T-helper 22 cell (primary cell): ENCODE data around the gene PRR30.
"Not testable (repeated sequence)": the region's sequence is repeated elsewhere in the genome, so short reads cannot be mapped to it uniquely, and the experiment has no call there.

Experiments used
- DNase-seq: peaks from one replicate; pipeline ENCODE4 v3.0.0-alpha.2; 2020; ENCODE audit warnings: low read depth

Gene PRR30

DNA sequence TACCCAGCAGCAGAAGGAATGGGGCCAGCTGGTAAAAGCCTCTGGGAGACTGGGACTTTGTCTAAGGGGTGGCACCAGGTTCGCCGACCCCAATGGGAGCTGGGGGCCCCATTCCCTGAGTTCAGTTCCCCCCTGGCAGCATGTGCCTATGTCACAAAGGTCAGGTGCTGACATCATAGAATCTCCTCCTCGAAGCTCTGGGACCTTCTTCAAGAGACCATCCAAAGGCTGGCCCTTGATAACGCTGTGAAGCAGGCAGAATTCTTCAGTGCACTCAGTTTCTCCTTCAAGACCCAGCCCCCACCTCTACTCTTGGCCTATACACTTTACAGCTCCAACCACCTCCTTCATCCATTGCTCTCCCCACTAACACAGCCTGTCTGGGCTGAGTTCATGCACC, at the start of gene PRR30:
TSS of gene PRR30 (minus strand) at position 101 of the 400 bp plus-strand sequence. CDS start 1,081 bp downstream, outside the sequence.
- DNase-seq = no peak

DNA sequence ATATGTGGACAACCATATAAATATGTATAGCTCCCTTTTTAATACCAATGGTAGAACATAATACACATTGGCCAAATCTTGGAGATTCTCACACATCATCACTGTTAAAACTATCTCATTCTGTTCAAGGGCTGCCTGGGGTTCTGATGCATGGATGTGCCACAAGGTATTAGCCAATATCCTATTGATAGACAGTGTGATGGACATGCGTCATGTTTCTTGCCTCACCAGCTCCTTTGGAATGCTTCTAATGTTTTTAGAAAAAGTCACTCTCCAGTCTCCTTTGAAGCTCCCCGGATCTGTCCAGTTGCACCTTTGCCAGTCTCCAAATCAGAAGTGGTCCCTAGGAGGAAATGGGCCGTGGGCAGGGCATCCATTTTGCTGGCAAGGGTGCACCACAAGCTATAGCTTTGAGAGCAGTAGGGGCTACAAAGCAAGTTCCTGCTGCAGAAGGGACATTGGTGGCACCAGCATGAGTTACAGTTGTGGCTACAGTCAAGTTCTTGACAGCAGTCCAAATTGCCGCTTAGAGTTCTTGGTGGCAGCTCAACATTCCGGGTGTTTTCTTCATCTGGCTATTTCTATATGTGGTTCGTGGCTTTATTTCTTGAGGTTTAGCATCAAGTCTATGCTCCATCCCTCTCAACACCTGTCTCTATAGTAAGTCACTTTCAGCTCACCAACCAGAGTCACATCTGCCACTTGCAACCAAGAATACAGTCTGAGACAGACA, 47.6 kb upstream of the PRR30 start:
- no peak for DNase-seq

DNA sequence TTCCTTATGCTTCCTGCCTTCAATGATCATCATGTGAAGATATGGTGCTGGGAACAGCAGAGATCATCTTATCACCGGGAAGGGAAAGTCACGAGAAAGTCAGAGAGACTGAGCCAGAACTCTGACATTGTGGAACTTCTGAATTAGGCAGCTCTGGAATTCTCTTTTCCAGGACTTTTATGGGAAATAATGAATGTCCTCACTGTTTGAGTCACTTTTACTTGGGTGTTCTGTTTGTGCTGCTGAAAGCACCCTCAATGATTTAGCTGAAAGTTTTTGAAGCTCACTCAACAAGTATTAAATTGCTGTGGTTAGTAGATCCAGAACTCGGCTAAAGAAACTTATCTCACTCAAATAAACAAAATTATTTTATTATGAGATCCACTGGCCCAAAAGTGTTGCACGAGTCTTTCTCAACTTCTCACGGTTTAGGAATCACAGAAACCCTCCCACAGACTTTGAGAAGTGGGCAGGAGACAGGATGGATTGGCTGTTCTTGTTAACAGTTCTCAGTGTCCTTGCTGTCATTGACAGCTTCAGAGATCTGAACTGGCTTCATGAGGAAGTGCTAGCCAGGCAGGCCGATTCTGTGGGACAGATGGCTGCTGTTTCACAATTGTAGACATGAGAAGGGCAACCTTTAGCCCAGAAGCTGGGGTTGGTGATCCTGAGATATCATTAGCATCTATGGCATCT, 46.3 kb upstream of the PRR30 start:
- no peak for DNase-seq

DNA sequence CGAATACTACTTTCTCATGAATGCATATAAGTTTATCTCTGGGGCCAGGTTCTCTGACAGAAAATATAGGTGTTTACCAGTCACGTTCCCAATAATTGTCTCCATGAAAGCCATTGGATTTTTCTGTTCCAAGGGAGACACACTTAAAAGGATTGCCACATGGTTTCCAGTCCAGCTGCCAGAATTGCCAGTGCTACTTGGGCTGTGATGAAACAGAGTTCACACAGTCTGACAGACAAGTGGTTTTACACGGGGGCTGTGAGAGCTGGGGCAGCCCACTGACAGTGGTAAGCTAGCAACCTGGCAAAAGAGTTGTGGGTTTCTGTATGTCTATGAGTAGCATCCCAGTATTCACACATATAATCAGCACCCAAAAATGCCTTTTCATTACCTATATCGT, 44.9 kb upstream of the PRR30 start:
- no peak for DNase-seq

DNA sequence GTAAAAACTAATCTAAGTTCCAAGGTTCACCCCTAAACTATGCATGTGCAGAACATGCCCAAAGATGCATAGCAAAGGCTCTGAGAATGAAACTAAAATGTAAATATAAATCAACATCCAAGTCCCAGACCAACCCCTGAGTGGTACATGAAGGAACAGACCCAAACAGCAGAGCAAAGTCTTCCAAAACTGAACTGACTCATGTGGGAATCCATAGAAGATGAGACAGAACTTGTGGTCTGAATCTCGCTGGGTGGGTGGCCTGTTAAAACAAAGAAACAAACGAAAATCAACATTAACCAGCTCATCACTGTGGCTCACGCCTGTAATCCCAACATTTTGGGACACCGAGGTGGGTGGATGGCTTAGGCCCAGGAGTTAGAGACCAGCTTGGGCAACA, 43.1 kb upstream of the PRR30 start:
- DNase-seq = no peak

DNA sequence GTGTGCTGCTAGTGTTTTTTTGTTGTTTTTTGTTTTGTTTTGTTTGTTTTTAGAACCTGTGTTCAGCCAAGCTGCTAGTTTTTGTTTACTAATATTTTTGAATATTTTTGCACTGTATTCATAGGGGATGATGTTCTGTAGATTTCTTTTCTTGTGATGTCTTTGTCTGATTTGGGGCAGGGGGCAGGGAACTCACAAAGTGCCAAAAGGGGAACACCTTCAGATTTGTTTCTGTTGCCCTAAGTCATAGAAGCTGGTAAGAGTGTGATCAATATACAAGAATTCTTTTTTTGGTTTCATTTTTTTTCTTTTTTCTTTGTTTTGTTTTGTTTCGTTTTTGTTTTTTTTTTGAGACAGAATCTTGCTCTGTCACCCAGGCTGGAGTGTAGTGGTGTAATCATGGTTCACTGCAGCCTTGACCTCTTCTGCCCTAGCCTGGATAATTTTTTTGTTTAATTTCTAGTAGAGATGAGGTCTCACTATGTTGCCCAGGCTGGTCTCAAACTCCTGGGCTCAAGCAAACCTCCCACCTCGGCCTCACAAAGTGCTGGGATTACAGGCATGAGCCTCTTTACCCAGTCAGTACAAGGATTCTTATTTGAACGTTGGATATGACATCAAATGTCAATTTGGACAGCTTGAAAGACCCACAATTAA, 40.3 kb upstream of the PRR30 start:
- no peak for DNase-seq

DNA sequence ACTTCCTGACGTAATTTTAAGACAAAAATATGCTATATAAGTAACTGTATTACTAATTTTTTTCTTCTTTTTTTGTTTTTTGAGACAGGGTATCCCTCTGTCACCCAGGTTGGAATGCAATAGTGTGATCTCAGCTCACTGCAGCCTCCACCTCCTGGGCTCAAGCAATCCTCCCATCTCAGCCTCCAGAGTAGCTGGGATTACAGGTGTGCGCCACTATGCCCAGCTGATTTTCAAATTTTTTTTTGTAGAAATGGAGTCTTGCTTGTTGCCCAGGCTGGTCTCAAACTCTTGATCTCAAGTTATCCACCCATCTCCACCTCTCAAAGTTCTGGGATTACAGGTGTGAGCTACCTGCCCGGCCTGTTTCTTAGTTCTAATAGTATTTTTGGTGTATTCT, 39.3 kb upstream of the PRR30 start:
- no peak for DNase-seq

DNA sequence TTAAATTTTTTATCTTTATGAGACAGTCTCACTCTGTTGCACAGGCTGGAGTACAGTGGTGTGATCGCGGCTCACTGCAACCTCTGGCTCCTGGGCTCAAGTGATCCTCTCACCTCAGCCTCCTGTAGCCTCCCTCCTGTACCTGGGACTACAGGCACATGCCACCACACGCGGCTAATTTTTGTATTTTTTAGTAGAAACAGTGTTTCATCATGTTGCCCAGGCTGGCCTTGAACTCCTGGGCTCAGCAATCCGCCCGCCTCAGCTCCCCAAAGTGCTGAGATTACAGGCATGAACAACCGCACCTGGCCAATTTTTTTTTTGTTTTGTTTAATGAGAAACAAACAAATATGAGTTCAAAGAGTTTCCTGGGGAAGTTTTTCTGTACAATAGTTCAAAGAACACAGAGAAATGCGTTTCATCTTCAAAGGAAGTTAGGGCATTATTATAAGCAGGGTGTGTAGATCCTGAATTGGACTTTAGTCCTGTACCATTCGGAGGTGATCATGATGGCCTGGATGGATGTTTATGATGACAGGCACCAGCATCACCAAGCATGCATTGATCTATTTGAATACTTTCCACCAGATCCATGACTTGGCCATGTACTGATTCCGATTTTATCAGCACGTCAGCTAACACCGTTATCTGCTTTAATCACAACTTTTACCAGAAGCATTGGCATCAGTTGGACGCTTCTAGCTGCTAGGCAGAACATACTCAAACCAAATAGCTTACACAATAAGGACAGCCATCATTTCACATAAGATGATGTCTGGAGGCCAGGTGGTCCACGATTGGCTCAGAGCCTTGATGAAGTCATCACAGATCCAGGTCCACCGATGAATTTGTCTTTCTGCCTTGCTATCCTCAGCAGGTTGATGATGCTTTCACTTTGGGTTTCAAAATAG, 38.5 kb upstream of the PRR30 start:
- DNase-seq = no peak

DNA sequence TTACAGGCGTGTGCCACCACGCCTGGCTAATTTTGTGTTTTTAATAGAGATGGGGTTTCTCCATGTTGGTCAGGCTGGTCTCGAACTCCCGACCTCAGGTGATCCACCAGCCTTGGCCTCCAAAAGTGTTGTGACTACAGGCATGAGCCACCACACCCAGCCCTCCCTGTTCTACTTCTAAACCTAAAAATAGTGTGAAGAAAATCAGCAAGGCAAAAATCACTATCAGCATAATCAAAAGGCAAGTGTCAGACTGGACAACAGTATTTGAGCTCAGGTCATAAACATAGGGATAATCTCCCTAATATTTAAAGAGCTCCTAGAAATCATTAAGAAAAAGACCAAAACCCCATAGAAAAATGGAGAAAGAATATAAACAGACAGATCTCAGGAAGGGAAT, 36.6 kb upstream of the PRR30 start:
- not testable (repeated sequence) for DNase-seq

DNA sequence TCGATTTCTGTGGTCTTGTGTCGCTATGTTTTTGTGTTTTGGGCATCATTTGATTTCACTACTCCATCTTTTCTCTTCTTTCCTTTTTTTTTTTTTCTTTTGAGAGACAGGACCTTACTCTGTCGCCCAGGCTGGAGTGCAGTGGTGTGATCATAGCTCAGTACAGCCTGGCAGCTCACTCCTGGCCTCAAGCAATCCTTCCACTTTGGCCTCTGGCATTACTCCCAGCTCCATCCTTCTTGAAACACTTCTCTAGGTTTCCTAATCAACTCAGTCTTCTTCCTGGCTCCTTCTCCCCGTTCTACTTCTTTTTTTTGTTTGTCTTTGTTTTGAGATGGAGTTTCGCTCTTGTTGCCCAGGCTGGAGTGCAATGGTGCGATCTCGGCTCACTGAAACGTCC, 36.1 kb upstream of the PRR30 start:
- no peak for DNase-seq

DNA sequence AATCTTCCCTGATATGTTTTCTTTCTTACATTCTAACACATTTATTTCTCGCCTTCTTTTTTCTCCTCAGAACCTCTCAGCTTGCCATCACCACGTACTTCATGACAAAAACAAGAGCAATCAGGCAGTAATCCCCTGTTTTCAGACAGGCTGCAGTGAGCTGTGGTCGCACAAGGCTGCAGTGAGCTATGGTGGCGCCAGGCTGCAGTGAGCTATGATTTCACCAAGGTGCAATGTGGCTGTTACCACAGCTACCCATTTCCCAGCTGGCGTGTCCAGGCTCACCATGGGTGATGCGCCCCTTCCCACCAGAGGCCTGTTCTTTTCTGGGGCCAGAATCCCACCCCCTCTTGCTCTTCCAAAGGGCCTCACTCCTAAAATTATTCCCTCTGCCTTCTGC, 35.4 kb upstream of the PRR30 start:
- no peak for DNase-seq

DNA sequence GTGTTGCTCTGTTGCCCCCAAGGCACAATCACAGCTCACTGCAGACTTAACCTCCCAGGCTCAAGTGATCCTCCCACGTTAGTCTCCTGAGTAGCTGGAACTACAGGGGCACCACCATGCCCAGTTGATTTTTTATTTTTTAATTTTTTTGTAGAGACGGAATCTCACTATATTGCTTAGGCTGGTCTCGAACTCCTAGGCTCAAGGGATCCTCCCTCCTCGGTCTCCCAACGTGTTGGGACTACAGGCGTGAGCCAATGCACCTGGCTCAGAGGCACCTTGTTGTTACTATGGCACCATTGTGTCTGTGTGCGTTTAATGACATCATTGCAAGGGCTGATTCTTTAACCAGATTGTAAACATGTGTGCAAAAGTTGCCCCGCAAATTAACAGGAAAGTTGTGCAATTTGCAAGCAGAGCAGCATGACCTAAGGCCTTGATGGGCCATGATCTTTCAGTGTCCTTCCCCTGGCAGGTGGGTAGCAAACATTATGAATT, 32.2 kb upstream of the PRR30 start:
- no peak for DNase-seq

DNA sequence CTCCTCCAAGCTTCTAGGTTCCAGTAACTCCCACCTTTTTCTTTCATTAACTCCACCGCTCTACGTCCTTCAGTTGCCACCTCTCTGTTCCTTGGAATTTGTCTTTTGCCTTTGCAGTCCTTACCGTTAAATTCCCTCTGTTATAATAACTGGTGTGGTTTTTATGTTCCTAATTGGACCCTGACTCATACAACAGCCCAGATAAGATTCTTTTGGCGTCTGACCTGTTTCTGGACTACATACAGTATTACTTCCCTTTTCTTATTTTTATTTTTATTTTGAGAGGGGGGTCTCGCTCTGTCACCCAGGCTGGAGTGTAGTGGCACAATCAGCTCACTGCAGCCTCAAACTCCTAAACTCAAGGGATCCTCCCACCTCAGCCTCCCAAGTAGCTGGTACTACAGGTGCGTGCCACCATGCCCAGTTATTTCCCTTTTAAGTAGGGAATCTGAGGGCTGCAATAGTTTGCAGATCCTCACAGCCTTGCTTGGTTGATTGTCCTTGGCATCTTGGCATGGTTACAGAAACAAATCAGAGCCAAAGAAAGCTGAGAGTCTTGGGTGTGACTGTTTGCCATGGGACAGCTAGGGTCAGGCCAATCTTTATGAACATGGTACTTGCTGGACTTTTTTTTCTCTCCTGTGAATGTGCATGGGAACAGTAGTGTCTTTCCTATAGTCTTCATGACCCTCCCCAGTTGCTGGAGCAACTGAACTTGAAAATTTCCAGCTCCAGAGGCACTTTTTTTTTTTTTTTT, 31.5 kb upstream of the PRR30 start:
- DNase-seq = no peak

DNA sequence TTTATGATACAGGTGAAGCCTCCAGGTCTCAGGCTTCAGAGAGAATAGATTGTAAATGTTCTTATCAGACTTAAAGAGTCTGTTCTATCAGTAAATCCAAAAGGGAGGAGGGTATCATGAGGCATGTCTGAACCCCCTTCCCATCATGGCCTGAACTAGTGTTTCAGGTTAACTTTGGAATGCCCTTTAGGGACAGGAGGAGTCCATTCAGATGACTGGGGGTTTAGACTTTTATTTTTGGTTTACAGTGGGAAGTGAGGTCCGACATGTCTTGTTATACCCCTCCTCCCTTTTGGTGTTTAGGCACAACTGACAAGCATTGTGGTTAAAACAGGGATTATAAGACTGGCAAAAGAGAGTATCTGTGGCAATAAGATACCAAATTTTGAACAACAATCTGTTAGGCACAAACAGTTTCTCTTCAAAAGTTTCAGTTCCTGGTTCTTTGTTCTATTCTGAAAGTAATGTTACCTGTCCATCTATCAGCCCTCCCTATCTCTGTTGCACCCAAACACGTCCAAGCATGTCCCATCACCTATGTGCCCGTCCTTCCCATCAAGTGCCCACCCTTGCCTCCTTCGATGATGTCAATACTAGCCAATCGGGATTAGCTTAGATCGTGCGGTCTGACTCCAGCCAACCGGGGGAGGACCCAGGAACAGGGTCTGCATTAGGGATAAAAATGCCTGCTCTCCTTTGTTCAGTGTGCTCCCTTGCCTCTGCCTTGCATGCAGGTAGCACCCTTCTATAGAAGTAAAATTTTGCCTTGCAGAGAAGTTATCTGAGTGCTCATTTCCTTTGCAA, 26.0 kb upstream of the PRR30 start:
- no peak for DNase-seq

DNA sequence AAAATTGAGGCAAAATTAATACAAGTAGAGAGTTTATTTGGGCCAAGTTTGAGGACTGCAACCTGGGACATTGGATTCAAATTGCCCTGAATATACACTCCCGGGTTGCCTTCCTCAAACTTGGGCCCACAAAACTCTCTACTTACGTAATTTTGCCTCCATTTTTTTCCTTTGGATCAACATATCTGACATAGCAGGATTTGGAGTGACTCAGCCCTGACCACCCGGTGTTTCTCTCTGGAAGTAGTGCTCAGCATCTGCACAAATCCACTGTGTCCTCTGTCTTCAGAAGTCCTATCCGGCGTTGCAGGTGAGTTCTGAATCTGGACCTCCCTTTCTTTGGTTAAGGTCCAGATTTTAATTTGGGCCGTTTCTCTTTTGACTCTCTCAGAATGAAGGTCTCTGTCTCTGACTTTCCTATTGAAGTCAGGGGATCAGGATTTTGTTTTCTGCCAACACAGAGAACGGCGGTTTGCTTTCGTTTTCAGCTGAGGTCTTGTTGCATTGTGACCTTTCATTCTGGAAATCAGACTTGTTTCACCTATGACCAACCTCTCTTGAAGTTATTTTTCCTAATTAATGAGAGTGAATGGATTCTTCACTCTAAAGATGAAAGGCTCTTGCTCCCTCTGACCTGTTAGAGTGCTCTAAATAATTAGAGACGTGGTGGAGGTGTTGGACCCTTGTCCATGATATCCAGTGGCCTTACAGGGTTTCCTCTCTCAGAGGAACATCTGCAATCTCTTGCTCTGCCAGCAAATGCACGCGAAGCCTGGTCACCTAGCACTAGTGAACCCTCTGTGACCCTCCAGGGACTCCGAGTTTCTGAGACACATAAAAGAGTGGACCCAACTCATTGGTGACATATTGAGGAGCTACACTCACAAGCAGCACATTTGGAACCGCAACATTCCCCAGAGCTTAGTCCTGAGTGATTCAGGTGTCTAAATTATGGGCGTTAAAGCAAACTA, 23.2 kb upstream of the PRR30 start:
- no peak for DNase-seq

DNA sequence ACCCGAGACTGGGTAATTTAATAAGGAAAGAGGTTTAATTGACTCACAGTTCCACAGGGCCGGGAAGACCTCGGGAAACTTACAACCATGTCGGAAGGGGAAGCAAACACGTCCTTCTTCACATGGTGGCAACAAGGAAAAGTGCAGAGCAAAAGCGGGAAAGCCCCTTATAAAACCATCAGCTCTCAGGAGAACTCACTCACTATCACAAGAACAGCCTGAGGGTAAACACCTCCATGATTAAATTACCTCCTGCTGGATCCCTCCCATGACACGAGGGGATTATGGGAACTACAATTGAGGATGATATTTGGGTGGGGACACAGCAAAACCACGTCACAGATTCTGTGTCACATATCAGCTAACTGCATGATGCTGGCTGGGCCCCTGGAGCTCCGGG, 21.0 kb upstream of the PRR30 start:
- DNase-seq = no peak

DNA sequence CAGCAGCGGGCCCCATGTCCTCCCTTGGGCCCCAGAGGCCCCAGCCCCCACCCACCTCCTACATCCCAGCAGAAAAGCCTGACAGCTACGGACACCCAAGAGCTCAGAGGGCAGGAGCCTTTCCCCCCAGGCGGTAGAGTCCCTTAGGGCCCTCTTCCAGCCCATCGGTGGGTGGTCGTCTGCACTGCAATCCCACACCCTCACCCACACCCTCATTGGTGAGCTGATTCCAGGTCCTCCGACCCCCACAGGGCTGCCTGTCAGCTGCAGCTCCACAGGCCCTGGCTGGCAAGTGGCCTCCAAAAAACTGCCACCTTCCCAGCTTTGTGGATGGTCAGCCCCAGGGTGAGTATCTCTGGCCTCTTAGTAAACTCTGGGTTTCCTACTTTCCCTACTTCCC, 20.1 kb upstream of the PRR30 start:
- no peak for DNase-seq

DNA sequence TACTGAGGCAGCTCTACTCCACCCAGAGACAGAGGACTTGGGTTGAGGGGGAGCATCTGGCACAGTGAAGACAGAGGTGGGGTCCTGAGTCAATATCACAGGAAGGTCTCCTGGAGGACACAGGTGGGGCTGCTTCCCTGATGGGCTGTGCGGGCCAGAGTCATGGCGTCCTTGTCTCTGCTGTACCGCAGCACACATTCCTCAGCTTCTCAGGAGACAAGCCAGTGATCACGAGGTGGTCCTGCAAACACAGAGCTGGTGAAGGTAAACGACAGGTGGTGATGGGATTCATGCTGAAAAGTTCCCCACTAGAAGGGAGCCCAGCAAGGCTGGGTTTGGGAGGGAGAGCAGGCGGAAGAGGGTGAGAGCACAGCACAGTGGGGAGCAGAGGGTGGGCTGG, 19.3 kb upstream of the PRR30 start:
- no peak for DNase-seq

DNA sequence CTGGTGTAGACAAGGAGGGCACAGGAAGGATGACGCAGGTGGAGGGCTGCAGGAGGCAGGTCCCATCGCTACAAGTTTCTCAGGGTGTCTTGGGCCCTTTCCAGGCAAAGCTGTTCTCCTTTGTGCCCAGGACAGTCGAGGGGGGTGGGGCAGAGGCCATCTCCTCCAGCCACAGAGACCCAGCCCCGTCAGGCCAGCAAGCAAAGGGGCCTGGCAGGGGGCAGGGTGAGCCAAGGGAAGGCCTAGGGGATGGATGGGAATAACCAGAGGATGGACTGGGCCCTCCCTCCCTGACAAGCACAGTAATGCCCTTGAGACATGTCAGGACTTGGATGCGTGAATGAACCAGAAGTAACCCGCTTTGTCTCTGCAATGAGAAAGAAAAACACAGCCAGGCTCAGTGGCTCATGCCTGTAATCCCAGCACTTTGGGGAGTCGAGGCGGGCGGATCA, 15.9 kb upstream of the PRR30 start:
- no peak for DNase-seq
